GM23248 (cell line): ENCODE measurements around the gene POLR2J3.
"Not testable (repeated sequence)": the region's sequence is repeated elsewhere in the genome, so short reads cannot be mapped to it uniquely, and the experiment has no call there.

Source experiments
- EZH2 ChIP-seq: fragments of 200-600 bp; sonication (generic); IDR thresholded peaks from 2 replicates; pipeline ENCODE4 v1.6.1; 2018; ENCODE audit warnings: antibody characterized with exemption, mild to moderate bottlenecking; ENCODE audit not compliant: insufficient read depth, poor library complexity, severe bottlenecking
- EZH2phosphoT487 ChIP-seq: fragments of 200-600 bp; sonication (generic); IDR thresholded peaks from 2 replicates; pipeline ENCODE4 v1.6.1; 2018; ENCODE audit warnings: antibody characterized with exemption, moderate library complexity, mild to moderate bottlenecking, low read depth; ENCODE audit not compliant: insufficient read depth

DNA sequence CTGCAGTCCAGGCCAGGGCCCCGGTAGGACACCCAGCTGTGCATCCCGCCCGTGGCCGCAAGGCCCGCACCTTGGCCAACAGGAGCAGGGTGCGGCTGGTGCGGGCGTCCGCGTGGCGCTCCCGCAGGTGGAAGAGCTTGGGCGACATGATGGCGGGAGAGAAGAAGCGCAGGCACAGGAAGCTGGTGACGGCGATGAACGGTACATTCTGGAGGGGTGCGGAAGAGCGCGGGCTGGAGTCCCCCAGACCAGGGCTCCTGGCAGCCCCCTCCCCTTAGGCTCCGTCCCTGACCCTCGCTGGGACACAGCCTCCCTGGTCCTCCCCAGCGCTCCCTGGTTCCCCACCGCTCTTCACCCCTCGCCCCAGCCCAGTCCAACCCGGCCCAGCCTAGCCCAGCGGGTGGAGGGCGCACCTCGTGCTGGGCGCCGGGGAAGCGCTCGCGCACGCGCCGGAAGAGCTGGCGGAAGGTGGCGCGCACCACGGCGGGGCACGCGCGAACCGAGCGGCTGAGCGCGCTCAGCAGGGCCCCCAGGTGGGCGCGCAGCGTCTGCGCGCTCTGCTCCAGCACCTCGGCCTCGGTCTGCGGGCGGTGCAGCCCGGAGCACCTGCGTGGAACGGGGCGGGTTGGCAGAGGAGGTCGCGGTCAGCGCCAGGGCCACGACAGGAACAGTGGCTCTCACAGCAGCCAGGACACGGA lies 21.4 kb upstream of the POLR2J3 start:
- TF ChIP-seq EZH2phosphoT487, EZH2: not testable (repeated sequence)
